ENCODE data around the gene KLC1. TPM values are rescaled to one million over a fixed set of nuclear protein-coding genes. Genes with fewer than 3 reads are reported as not detected.
A peak's percentile ranks its signal among the peaks of the same experiment; 100 is the strongest.

The KLC1 gene
- total RNA-seq, 1 donor from 2014 or later = 171 TPM

- Histone ChIP-seq H3K4me3 (no peak overlapping the region), H3K27ac (no peak overlapping the region), H3K27me3 (ENCODE audit: low read depth) (no peaks in the 10 kb centered on the region), H3K9me3 (no peaks in the 10 kb centered on the region), H3K4me1 (peaks cover 47% of the 10 kb centered on the region), H3K36me3 (peaks cover 76% of the 10 kb centered on the region)
- DNase-seq (no peak), ATAC-seq (no peak)
- intact Hi-C loops (cut with DNase I) = no loop called here
- no peak for TF ChIP-seq CTCF (IDR thresholded peaks at IDR 0.05)
Observed at GRCh38 chr14:103700753-103701490, 71.9 kb downstream of the KLC1 start.

DNA sequence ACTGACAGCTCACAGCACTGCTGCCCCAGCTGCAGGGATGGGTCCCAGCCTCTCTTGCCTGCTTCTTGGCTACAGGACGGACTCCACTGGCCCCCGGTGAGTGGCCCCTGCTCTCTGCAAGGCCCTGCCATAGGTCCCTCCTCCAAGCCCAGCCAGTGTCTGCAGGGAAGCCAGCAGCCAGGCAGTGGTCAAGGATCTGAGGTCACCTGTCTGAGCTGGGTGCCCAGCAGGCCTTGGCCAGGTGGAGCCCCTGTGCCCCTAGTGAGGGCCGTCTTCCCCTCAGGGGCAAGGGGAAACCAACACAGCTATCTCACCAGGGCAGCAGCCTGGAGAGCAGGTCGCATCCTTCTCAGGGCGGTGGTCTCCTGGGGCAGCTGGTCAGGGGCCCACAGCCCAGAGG lies 73.1 kb downstream of the KLC1 start:
- Histone ChIP-seq H3K36me3 (peaks cover 87% of the 10 kb centered on the region), H3K4me1 (peaks cover 44% of the 10 kb centered on the region), H3K27me3 (ENCODE audit: low read depth) (no peaks in the 10 kb centered on the region), H3K4me3 (no peak overlapping the region), H3K9me3 (no peaks in the 10 kb centered on the region), H3K27ac (no peak overlapping the region)
- DNase-seq (no peak), ATAC-seq (no peak)
- intact Hi-C loops (cut with DNase I) = no loop called here
- no peak for TF ChIP-seq CTCF (IDR thresholded peaks at IDR 0.05)

- H3K36me3 ChIP-seq = peaks cover 87% of the 10 kb centered on the region
- no peaks in the 10 kb centered on the region for H3K9me3 ChIP-seq
- no peak overlapping the region for H3K4me3 ChIP-seq
- peaks cover 37% of the 10 kb centered on the region for H3K4me1 ChIP-seq
- H3K27me3 ChIP-seq (ENCODE audit: low read depth) = no peaks in the 10 kb centered on the region
- ATAC-seq (no peak), DNase-seq (no peak)
- peak overlapping the region; percentile 31 for H3K27ac ChIP-seq
- no peak for TF ChIP-seq CTCF (IDR thresholded peaks at IDR 0.05)
- intact Hi-C loops (cut with DNase I) = no loop called here
Observed at GRCh38 chr14:103702497-103703432, 73.8 kb downstream of the KLC1 start.

DNA sequence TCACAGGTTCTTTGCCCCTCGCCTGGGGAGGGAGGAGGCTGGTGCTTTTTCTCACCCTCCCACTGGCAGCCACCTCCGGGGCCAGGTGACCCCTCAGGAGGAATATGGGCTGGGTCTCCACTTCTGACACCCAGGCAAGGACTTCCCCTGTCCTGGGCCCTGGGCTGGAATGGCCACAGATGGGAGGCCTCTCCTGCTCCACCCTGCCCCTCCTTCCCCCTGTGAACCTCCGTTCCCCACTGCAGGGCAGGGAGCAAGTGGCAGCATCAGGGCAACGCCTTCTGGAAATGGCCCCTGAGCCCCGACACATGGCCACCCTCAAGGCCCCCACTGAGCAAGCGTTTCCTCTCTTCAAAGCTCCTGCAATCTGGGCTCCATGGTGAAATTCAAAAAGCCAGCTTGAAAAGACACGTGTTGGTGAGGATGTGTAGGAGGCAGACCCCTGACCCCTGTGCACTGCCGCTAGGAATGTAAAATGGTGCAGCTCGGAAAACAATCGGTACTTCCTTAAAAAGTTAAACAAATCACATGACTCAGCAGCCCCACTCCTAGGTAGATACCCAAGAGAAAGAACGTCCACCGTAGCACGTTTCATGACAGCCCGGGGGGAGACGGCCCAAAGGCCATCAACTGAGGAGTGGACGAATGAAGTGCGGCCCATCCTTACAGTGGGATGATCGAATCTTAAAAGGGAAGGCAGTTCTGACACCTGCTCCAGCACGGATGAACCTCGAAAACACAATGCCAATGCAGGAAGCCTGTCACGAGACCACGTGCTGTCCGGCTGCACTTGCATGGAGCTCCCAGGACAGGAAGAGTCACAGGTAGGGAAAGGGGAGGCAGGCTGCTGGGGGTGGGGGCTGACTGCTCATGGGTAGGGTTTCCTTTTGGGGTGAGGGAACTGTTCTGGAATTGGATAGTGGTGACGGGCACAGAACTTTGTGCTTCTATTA lies 74.7 kb downstream of the KLC1 start:
- ATAC-seq (no peak), DNase-seq (no peak)
- intact Hi-C loops (cut with DNase I) = no loop called here
- Histone ChIP-seq H3K27me3 (ENCODE audit: low read depth) (no peaks in the 10 kb centered on the region), H3K9me3 (no peaks in the 10 kb centered on the region), H3K36me3 (peaks cover 81% of the 10 kb centered on the region), H3K4me3 (no peak overlapping the region), H3K4me1 (peaks cover 27% of the 10 kb centered on the region), H3K27ac (peak overlapping the region; percentile 76)
- no peak for TF ChIP-seq CTCF (IDR thresholded peaks at IDR 0.05)

DNA sequence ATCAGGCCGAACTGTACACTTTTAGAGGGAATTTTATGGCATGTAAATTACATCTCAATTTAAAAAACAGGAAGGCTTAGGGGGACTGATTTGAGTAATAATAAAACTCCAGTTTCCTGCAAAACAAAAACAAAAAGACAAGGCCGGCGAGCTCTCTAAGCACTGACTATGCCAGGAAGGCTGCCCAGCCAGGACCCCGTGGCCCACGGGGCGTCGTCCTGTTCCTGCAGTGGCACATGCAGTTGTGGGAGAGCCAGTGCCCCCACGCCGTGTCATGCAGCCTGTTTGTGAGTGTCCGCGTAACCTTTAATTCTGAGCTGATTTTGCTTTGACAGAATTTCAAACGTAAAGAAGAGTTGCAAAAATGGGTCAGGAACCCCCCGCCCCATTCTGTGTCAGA lies 75.7 kb downstream of the KLC1 start:
- peaks cover 74% of the 10 kb centered on the region for H3K36me3 ChIP-seq
- intact Hi-C loops (cut with DNase I) = no loop called here
- ATAC-seq = no peak

More for the DNA sequence above, 75.7 kb downstream of the KLC1 start:
- peak overlapping the region; percentile 76 for H3K27ac ChIP-seq
- no peaks in the 10 kb centered on the region for H3K27me3 ChIP-seq (ENCODE audit: low read depth)
- H3K9me3 ChIP-seq = no peaks in the 10 kb centered on the region
- TF ChIP-seq CTCF (IDR thresholded peaks at IDR 0.05) = no peak
- H3K4me1 ChIP-seq = peaks cover 22% of the 10 kb centered on the region
- DNase-seq = no peak
- no peak overlapping the region for H3K4me3 ChIP-seq

Data from lower lobe of right lung (tissue), 2 donors.